ENCODE measurements around the gene CHDH.

Gene CHDH

DNA sequence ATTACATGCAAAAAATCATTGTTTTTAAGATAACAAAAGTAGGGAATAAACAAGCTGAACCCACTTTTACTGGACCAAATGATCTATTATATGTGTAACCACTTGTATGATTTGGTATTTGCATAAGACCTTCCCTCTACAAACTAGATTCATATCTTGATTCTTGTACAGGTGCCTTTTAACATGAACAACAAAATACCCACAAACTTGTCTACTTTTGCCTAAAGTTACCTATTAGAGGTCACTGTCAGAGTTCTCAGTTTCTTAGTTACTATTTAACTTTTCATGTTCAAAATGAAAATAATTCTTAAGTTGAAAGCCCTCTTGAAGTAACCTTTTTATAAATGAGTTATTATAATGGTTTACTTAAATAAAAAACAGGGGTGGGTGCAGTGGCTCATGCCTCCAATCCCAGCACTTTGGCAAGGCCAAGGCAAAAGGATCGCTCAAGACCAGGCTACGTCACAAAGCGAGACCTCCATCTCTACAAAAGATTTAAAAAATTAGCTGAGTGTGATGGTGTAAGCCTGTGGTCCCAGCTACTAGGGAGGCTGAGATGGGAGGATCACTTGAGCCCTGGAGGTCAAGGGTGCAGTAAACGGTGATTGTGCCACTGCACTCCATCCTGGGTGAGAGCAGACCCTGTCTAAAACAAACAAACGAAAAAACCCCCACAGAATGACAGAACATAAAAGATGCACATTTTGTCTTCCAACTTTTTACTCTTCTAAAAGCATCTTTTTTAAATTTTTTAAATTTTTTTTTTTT, 19.7 kb upstream of the CHDH start:
- DNase-seq (ENCODE audit: low spot score in 2 of 2) (no peak), ATAC-seq (ENCODE audit: low read depth) (no peak)
- no peak overlapping the region for H3K4me3 Mint-ChIP-seq
- H3K36me3 Mint-ChIP-seq: peaks cover 43% of the 10 kb centered on the region
- H3K27ac Mint-ChIP-seq: no peak overlapping the region
- H3K27me3 Mint-ChIP-seq: no peaks in the 10 kb centered on the region
- H3K9me3 Mint-ChIP-seq: no peaks in the 10 kb centered on the region
- H3K4me1 Mint-ChIP-seq: peaks cover 5% of the 10 kb centered on the region

DNA sequence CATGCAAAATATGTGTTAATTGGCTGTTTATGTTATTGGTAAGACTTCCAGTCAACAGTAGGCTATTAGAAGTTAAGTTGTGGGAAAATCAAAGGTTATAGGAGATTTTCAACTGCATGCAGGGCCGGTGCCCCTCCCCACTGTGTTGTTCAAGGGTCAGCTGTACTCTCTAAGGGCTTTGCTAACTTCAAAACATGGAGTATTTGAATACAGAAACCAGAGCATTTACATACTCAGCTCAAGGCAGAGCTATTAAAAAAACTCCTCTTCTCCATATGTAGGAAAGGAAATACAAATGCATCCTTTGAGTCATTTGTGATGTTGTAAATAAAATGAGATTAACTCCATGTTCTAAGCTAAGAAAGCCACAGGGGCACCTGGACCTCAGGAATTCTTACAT, 16.9 kb upstream of the CHDH start:
- Mint-ChIP-seq H3K9me3 (no peaks in the 10 kb centered on the region), H3K36me3 (peaks cover 31% of the 10 kb centered on the region), H3K27me3 (no peaks in the 10 kb centered on the region), H3K4me3 (no peak overlapping the region), H3K27ac (no peak overlapping the region), H3K4me1 (peaks cover 7% of the 10 kb centered on the region)
- ATAC-seq (ENCODE audit: low read depth) (no peak), DNase-seq (ENCODE audit: low spot score in 2 of 2) (no peak)

DNA sequence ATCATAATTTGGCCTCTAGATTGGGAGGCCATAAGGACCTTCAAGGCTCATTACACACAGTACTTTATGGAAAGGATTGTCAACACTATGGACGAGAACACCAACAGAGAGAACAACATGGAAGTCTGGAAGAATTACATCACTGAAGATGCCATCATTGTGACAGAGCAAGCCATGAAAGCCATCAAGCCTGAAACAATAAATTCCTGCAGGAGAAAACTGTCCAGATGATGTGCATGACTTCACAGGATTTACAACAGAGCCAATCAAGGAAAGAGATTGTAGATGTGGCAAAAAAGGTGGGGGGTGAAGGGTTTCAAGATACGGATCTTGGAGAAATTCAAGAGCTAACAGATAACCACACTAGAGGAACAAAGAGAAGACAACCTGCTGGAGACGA, 16.0 kb upstream of the CHDH start:
- H3K4me3 Mint-ChIP-seq: no peak overlapping the region
- peaks cover 11% of the 10 kb centered on the region for H3K4me1 Mint-ChIP-seq
- ATAC-seq (ENCODE audit: low read depth) (no peak), DNase-seq (ENCODE audit: low spot score in 2 of 2) (no peak)
- H3K9me3 Mint-ChIP-seq: no peaks in the 10 kb centered on the region
- peaks cover 22% of the 10 kb centered on the region for H3K36me3 Mint-ChIP-seq
- no peaks in the 10 kb centered on the region for H3K27me3 Mint-ChIP-seq
- no peak overlapping the region for H3K27ac Mint-ChIP-seq

DNA sequence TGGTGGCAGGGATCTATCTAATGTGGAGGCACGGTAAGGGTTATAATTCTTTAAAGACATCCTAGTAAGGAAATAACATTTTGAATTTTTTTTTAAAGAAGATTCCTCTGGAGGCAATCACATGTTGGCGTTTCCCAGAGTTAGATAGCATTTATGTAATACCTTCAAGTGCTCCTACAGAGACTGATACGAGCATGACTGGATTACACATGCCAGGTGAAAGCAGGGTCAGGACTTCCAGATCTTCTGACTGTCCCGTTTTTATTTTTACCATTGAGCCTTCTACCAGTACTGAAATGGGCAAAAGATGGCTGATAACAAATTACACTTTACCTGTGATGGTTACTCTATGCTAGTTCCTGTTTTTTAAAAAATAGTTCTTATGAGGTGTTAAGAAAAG, 14.0 kb upstream of the CHDH start:
- Mint-ChIP-seq H3K36me3 (peaks cover 19% of the 10 kb centered on the region), H3K4me1 (peaks cover 23% of the 10 kb centered on the region)

DNA sequence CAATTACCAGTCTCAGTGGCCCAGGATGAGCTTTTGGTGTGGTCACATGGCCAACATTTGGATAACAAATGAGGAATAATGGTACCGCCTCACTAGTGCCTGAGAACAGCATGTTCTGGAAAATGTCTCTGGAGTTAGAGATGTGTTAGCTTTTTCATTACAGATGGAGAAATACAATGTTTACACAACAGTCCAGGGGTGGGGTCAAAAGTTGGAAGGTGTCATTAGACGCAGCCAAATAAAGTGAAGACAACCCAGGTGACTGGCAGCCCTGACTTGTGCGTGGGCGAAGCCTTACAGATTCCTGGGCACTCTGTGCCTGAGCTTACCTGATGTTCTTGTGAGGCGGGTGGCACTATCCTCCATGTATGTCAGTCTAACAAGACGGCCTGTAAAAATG, 13.0 kb upstream of the CHDH start:
- DNase-seq (ENCODE audit: low spot score in 2 of 2) (no peak), ATAC-seq (ENCODE audit: low read depth) (no peak)
- Mint-ChIP-seq H3K4me1 (peaks cover 23% of the 10 kb centered on the region), H3K27ac (no peak overlapping the region), H3K27me3 (no peaks in the 10 kb centered on the region), H3K4me3 (no peak overlapping the region), H3K9me3 (no peaks in the 10 kb centered on the region), H3K36me3 (peaks cover 14% of the 10 kb centered on the region)

More for the DNA sequence above, 14.0 kb upstream of the CHDH start:
- Mint-ChIP-seq H3K27me3 (no peaks in the 10 kb centered on the region), H3K4me3 (no peak overlapping the region), H3K9me3 (no peaks in the 10 kb centered on the region), H3K27ac (no peak overlapping the region)
- no peak for DNase-seq (ENCODE audit: low spot score in 2 of 2)
- ATAC-seq (ENCODE audit: low read depth): no peak

DNA sequence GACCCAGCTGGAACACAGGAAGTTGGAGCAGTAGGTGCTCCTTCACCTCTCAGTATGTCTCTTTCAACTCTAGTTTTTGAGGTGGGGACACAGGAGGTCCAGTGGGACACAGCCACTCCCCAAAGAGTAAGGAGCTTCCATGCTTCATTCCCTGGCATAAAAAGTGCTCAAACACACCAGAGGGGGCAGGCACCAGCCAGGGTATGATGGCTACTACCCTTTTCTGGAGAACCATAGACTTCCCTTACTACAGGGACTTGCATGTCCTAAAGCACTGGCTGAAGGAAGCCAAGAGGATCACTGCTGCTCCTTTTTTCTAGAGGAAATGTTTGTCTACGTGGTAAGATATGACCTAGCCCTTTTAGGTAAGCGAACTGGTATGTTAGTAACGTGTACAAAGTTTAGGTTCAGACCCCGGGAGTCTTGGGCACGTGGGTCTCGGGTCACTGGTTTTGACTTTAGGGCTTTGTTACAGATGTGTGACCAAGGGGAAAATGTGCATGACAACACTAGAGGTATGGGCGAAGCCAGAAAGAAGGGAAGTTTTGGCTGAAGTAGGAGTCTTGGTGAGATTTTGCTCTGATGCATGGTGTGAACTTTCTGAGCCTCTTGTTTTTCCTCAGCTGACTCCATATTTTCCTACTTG, 12.0 kb upstream of the CHDH start:
- H3K4me3 Mint-ChIP-seq: no peak overlapping the region
- ATAC-seq (ENCODE audit: low read depth): no peak
- H3K27me3 Mint-ChIP-seq: no peaks in the 10 kb centered on the region
- peaks cover 11% of the 10 kb centered on the region for H3K36me3 Mint-ChIP-seq
- H3K9me3 Mint-ChIP-seq: no peaks in the 10 kb centered on the region
- peaks cover 23% of the 10 kb centered on the region for H3K4me1 Mint-ChIP-seq
- H3K27ac Mint-ChIP-seq: no peak overlapping the region
- no peak for DNase-seq (ENCODE audit: low spot score in 2 of 2)

DNA sequence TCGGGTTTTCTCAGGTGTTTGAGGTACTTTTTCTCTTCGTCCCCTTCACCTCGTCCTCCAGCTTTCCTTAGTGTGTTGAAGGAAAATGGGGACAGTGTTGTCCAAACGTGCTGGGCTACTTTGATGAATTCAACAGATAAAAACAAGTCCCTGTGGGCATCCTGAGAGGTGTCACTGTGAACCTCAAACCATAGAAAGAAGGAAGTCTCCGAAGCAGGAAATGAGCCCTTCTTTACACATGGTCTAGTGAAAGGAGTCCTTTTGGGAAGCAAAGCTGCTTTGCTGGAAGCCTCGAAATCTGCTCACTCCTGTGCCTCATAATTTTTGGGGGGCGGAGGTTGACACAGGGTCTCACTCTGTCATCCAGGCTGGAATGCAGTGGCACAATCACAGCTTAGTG, 10.7 kb upstream of the CHDH start:
- Mint-ChIP-seq H3K9me3 (no peaks in the 10 kb centered on the region), H3K27ac (no peak overlapping the region), H3K36me3 (peaks cover 5% of the 10 kb centered on the region), H3K27me3 (no peaks in the 10 kb centered on the region), H3K4me3 (no peak overlapping the region), H3K4me1 (peaks cover 19% of the 10 kb centered on the region)
- DNase-seq (ENCODE audit: low spot score in 2 of 2): no peak
- peak; percentile 60 for ATAC-seq (ENCODE audit: low read depth)

DNA sequence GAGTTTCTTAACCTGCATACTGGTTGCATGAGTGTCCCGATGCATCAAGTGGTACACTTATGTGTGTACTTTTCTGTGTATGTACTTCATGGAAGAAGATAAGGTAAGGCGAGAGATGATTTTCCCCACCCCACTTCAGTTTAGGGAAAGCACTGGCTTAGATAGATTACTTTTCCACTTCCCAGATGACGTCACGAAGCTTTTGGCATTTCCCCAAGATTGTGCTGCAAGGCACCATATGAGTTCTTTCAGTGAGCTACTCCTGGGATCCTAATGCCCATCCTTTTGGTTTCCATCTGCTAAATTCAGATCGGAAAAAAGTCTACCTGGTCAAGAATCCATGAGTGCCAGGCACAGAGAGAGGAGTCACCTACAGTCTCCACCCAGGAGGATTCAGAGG, 4.7 kb upstream of the CHDH start:
- ATAC-seq (ENCODE audit: low read depth) (no peak), DNase-seq (ENCODE audit: low spot score in 2 of 2) (no peak)
- Mint-ChIP-seq H3K36me3 (no peaks in the 10 kb centered on the region), H3K4me3 (no peak overlapping the region), H3K4me1 (peaks cover 2% of the 10 kb centered on the region), H3K9me3 (no peaks in the 10 kb centered on the region), H3K27ac (no peak overlapping the region), H3K27me3 (peaks cover 15% of the 10 kb centered on the region)

DNA sequence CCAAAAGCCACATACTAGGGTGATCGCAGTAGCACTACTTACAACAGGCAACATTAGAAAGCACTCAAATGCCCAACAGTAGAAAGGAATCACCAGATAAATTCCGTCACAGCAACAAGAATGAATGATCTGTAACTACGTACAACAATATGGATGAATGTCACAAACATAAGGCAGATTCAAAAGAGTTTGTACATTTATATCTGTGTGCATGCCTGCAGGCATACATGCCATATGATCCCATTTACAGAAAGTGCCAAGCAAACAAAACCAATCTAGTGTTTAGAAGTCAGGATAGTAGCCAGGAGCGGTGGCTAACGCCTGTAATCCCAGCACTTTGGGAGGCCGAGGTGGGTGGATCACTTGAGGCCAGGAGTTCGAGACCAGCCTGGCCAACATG, 3.7 kb upstream of the CHDH start:
- H3K4me1 Mint-ChIP-seq: peaks cover 3% of the 10 kb centered on the region
- no peak overlapping the region for H3K4me3 Mint-ChIP-seq
- no peaks in the 10 kb centered on the region for H3K9me3 Mint-ChIP-seq
- H3K36me3 Mint-ChIP-seq: no peaks in the 10 kb centered on the region
- ATAC-seq (ENCODE audit: low read depth) (no peak), DNase-seq (ENCODE audit: low spot score in 2 of 2) (no peak)
- H3K27me3 Mint-ChIP-seq: peaks cover 15% of the 10 kb centered on the region
- no peak overlapping the region for H3K27ac Mint-ChIP-seq

DNA sequence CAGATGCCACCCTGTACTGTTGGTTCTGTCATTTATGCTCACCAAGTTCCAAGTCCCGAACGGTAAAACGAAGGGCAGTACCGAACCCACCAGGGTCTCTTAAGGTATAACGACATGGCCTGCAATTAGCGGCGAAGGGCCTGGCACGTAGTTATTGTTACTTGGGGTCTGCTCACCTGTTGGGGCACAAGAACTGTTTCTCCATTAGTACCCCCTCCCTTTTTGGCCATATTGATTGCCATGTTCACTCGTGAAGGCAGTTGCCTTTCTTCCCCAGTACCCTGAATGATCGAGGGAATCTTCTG, 584 bp upstream of the CHDH start:
- Mint-ChIP-seq H3K36me3 (no peaks in the 10 kb centered on the region), H3K27me3 (peaks cover 18% of the 10 kb centered on the region), H3K4me3 (peak overlapping the region; percentile 76), H3K4me1 (peaks cover 14% of the 10 kb centered on the region), H3K27ac (no peak overlapping the region), H3K9me3 (no peaks in the 10 kb centered on the region)
- ATAC-seq (ENCODE audit: low read depth) (no peak), DNase-seq (ENCODE audit: low spot score in 2 of 2) (no peak)

DNA sequence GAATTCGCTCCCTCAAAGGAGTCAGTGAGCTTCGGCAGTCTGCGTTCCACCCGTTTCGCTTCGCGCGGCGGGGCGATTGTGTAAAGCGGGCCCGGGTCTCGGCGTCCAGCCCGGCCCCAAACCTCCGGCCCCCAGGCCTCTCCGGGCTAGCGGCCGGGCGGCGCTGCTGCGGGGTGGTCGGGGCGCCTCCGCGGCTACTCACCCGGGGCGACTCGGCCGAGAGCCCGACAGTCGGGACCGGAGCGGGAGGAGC, 412 bp downstream of the CHDH start:
- no peak overlapping the region for H3K27ac Mint-ChIP-seq
- peaks cover 18% of the 10 kb centered on the region for H3K27me3 Mint-ChIP-seq

DNA sequence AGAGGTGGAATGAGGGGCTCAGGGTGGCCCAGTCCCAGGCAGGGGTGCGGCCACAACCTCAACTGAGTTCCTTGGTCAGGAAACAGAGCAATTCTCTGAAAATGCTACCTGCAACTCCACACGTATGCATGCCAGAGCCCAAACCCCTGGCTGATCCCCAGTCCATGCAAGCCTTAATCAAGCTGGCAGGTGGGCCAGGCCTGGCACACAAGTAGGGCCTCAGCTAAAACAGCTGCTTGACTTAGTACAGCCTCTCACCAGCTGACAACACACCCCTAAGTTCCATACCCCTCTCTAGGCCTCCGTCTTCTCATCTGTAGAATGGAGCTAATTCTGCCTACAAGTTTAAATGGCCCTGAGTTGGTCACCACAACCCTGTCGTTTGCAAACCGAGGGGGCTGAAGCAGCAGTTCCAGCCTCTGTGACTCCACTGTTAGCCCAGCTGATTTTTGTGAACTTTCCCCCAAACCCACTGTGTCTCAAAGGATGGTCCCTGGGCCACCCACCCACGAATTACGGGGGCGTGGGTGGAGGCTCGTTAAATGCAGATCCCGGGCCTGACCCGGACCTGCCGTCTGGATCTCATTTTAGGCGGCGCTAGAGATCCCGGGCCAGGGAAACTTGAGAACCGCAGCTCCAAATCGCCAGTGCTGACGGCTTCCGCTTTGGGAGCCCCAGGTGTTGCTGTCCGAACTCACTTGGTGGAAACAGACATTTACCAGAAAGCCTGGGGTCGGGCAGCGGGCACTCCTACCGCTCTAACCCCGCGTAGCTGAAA, 927 bp downstream of the CHDH start:
- H3K27ac Mint-ChIP-seq: no peak overlapping the region
- H3K9me3 Mint-ChIP-seq: no peaks in the 10 kb centered on the region
- peak overlapping the region; percentile 67 for H3K4me3 Mint-ChIP-seq
- peaks cover 18% of the 10 kb centered on the region for H3K27me3 Mint-ChIP-seq
- no peak for DNase-seq (ENCODE audit: low spot score in 2 of 2)
- peaks cover 14% of the 10 kb centered on the region for H3K4me1 Mint-ChIP-seq
- no peak for ATAC-seq (ENCODE audit: low read depth)
- H3K36me3 Mint-ChIP-seq: no peaks in the 10 kb centered on the region

More for the DNA sequence above, 412 bp downstream of the CHDH start:
- ATAC-seq (ENCODE audit: low read depth) (peak; percentile 22), DNase-seq (ENCODE audit: low spot score in 2 of 2) (no peak)
- Mint-ChIP-seq H3K36me3 (no peaks in the 10 kb centered on the region), H3K4me3 (peak overlapping the region; percentile 67), H3K4me1 (peaks cover 14% of the 10 kb centered on the region), H3K9me3 (no peaks in the 10 kb centered on the region)

DNA sequence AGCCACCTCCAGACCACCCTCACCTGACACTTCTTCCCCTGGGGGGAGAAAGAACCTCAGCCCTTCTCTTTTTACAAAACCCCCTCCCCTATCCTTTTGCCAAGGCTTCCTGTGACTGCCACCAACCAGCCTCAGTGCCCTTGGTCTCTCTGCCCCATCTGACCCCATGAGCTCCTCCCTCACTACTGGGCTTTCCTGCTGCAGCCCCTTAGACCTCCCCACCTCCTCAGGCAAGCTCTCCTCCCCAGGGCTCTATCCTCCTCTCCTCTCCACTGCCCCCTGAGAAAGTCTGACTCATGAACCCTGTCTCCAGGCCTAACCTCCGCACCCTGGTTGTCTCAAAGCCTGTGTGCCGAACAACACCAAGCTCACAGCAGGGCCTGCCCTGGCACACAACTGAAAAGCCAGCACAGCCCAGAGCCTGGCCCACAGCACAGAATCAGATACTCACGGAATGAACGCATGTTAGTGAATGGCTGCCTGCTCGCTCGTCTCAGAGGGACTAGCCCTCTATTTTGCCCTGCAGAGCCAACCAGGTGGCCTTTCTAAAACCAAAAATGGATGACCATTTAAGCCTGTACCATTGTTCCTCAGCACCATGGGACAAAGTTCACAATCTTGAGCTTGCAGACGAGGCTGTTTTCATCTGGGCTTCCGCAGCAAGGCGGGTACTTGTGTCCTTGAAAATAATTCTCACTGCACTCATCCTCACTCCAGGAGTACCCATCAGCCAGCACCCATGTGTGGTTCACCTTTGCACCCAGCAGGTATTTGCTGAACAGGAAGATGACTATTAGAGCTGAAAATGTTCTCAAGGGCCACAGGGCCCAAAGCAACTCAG, 1.7 kb downstream of the CHDH start:
- Mint-ChIP-seq H3K4me3 (peak overlapping the region; percentile 67), H3K27ac (no peak overlapping the region), H3K27me3 (peaks cover 16% of the 10 kb centered on the region), H3K36me3 (no peaks in the 10 kb centered on the region), H3K4me1 (peaks cover 14% of the 10 kb centered on the region), H3K9me3 (no peaks in the 10 kb centered on the region)
- no peak for DNase-seq (ENCODE audit: low spot score in 2 of 2)
- no peak for ATAC-seq (ENCODE audit: low read depth)
